IPS DF 4.7 (cell line): ENCODE results near the gene ATP10B.
"Not testable (repeated sequence)": the region's sequence is repeated elsewhere in the genome, so short reads cannot be mapped to it uniquely, and the experiment has no call there.

ENCODE experiments used
- DNase-seq: peaks from one replicate; pipeline ENCODE4 v3.0.0-alpha.2; 2013; ENCODE audit warnings: low spot score; ENCODE audit errors: extremely low read depth

Gene ATP10B

GRCh38 chr5:160757194-160757593 lies 94.8 kb downstream of the ATP10B start:
- no peak for DNase-seq

- DNase-seq: no peak
These were observed 100.9 kb downstream of the ATP10B start for GRCh38 chr5:160750938-160751657.

GRCh38 chr5:160749682-160750081 lies 102.3 kb downstream of the ATP10B start:
- DNase-seq: no peak

GRCh38 chr5:160749026-160749425 lies 103.0 kb downstream of the ATP10B start:
- DNase-seq: no peak

GRCh38 chr5:160747987-160748386 lies 104.0 kb downstream of the ATP10B start:
- no peak for DNase-seq

GRCh38 chr5:160747559-160747958 lies 104.5 kb downstream of the ATP10B start:
- DNase-seq: no peak

GRCh38 chr5:160744268-160745101 lies 107.5 kb downstream of the ATP10B start:
- DNase-seq: no peak

- no peak for DNase-seq
These were observed 109.0 kb downstream of the ATP10B start for GRCh38 chr5:160743027-160743426.

- DNase-seq: no peak
These were observed 109.6 kb downstream of the ATP10B start for GRCh38 chr5:160742446-160742845.

- no peak for DNase-seq
These were observed 124.6 kb downstream of the ATP10B start for GRCh38 chr5:160727296-160727997.

- no peak for DNase-seq
These were observed 125.3 kb downstream of the ATP10B start for GRCh38 chr5:160726721-160727120.

GRCh38 chr5:160720822-160721221 lies 131.2 kb downstream of the ATP10B start:
- no peak for DNase-seq

- DNase-seq: not testable (repeated sequence)
These were observed 136.5 kb downstream of the ATP10B start for GRCh38 chr5:160715508-160715907.

- DNase-seq: no peak
These were observed 148.3 kb downstream of the ATP10B start for GRCh38 chr5:160703547-160704189.

- no peak for DNase-seq
These were observed 149.1 kb downstream of the ATP10B start for GRCh38 chr5:160702934-160703333.

- no peak for DNase-seq
These were observed 149.7 kb downstream of the ATP10B start for GRCh38 chr5:160702311-160702803.

GRCh38 chr5:160701403-160701802 lies 150.6 kb downstream of the ATP10B start:
- DNase-seq: no peak

GRCh38 chr5:160699301-160699700 lies 152.7 kb downstream of the ATP10B start:
- DNase-seq: no peak

- DNase-seq: no peak
These were observed 154.7 kb downstream of the ATP10B start for GRCh38 chr5:160697281-160697680.

- no peak for DNase-seq
These were observed 157.1 kb downstream of the ATP10B start for GRCh38 chr5:160694896-160695295.

- DNase-seq: no peak
These were observed 158.1 kb downstream of the ATP10B start for GRCh38 chr5:160693831-160694465.
